Medulla oblongata (tissue), 1 donor: ENCODE results near the gene MCF2L.
A peak's percentile ranks its signal among the peaks of the same experiment; 100 is the strongest.

Experiments used
- DNase-seq: peaks from one replicate; pipeline ENCODE4 v3.0.0-alpha.2; 2015; ENCODE audit errors: extremely low spot score

MCF2L gene

DNA sequence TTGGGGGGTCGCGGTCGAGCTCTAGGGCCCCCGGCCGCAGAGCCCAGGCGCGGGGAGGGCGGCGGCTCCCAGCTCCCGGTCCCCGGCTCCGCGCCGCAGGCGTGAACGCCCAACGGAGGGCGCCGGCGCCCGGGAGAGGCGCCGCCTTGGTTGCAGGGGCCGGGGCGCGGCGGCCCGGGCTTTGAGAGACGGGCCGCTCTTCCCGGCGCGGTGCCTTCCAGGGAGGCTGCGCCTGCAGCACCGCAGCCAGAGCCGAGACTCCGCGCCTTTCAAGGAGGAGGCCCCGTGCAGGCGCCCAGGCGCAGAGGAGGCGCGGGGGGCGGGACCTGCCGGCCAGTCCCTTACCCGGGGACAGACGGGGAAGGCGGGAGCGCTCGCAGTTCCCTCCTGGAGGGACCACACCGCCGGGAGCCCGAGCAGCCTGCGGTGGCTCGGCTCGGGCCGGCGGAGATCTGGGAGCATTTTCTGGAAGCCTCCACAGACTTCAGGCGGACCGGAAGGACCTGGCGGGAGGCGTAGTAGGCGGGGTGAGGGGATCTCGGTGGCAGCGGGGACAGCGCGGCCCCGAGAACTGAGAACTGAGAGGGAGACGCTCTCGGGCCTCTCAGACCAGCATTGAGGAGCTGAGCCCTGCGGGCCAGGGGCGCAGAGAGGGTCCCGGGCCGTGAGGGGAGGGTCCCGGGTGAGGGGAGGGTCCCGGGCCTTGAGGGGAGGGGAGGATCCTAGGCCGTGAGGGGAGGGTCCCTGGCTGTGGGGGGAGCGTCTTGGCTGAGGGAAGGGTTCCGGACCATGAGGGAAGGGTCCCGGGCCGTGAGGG is 25.5 kb upstream of the MCF2L start:
- peak; percentile 28 for DNase-seq

DNA sequence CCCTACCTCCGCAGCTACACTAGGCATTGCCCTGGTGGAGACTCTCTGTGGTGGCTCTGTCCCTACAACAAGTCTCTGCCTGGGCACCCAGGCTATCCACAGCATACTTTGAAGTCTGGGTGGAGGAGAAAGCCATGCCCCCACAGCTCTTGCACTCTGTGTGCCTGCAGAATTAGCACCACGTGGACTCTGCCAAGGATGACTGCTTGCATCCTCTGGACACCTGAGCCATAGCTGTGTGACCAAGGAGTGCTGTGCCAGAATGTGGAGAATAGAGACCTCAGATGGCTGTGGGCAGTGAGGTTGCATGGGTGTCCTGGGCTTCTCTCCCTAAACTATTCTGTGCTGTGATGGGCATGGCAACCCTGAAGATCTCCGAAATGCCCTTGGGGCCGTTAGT is 21.2 kb upstream of the MCF2L start:
- DNase-seq, result no peak

DNA sequence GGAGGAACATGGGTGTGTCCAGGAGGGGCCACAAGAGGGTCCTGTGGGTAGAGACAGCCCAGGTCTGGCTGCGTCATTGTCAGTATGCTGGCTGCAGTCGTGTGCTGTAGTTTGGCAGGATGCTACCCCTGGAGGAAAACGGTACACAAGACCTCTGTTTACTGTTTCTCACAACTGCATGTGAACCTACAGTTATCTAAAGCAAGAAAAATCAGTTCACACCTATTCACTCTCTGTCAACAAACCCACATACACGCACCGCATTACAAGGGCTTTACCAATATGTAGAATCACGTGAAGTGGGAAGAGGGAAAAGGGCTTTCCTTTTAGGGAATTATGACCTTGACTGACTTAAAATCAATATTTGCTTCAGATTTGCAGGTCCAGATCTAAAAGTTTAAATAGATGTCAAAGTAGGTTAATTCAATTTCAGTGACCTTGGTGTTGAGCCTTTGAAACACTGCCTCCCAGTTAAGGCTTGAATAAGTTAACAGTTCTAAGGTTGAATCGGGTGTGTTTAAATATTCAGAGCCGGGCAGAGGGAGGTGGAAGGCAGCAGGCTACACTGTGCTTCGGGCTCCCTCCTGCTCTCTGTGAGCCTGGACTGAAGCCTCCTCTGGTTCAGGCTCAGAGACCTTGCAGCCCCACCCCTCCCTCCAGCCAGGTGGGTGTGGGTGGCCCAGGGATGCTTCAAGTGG is 17.2 kb upstream of the MCF2L start:
- no peak for DNase-seq

DNA sequence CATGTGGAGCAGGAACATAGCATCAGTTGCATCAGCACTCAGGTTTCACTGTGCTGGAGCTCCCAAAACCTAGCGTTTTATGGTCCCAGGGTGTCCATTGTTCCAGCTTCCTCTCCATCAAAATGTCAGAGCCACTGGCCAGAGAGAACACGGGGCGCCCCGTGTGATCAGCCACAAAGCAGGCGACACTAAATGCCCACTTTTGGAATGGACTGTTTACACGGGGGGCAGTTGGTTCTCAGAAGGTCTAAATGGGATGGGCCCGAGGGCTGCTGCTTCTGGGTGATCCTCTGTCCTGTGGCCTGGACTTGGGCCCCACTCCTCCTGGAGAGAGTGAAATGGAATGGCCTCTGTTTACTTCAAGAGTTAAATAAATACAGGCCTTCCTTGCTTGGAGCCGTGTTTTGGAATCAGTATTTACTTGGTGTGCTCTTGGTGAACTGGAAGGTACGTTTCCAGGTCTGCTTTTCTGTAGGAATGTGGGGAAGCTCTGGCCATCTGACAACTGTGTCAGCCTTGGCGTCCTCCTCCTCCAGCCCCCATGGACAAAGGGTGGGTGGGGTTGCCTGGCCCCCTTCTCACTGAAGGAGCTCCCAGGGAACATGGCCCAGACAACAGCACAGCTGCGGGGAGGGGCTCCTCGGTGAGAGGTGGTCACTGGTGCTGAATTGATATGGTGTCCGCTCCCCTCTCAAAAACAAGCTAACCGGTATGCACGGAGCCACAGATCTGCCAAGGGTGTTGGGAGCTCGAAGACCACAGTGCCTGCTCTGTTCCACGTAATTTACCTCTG is 16.1 kb upstream of the MCF2L start:
- no peak for DNase-seq

DNA sequence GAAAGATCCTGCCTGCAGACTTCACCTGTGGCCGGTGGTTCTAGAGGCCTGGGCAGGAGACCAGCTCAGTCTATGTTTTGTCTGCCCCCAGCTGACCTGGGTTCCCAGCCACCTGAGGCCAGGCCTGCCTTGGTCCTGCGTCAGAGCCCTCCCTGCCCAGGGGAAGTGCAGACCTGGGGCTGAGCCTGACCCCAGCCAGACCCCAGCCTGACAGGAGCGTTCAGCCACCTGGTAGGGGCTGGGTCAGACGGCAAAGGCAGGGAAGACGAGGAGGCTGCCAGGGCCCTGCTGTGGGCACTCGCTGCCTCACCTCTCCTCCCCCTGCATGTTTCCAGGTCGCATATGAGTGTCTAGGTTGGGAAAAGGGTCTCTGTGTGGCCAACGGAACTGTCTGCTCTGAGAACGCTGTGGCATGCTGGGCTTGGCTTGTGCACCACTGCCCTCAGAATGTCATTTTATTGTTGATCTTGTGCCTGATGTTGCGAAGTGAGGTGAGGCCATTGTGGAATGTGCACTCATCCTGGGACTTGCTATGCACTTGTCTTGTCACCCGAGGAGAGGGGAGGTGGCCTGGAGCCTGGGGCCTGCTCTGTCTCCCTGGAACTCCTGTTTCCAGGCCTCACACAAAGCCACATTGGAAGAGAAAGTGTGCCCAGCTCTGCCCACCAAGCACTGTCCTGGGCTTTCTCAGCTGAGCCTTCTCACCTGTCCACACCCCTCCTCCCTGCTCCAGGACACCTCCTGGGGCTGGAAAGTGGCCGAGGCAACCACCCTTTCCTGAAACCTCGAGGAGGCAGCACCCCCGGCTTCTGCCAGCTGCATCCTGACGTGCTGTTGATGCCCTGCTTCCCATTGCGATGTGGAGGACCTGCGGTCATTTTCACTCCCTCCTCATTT is 15.2 kb upstream of the MCF2L start:
- DNase-seq, result no peak

DNA sequence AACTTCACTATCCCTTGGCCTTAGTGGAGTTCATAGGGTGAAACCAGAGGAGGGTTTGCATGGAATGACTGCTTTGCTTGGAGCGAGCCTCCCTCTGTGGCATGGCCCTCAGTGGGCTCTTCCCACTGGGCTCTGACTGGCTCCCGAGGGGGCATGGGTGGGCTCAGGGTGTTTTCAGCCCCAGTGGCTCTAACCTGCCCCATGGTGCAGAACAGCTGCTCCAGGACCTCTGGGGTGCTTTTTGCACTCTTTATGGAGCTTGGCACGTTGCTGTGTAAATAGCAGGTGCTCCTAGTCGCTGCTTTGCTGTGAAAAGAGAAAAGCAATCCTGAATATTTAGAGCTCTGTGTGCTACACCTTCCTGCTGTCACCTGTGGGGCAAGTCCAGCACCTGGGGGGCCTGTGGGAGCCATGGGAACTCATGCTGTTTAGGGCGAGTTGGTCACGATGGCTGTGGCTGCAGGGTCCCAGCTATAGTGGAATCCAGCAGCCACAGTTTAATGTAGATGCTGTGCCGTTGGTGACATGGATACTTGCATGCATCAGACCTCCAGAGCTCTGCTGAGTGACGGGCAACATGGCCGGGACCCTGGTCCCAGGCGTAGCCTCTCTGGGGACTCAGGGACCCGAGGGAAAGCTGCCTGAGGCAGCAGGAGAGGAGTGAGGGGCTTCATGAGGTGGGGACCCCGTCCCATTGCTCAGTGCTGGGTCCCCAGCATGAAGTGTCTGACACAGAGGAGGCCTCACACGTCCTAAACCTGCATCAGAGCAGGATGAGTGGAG is 14.3 kb upstream of the MCF2L start:
- no peak for DNase-seq

DNA sequence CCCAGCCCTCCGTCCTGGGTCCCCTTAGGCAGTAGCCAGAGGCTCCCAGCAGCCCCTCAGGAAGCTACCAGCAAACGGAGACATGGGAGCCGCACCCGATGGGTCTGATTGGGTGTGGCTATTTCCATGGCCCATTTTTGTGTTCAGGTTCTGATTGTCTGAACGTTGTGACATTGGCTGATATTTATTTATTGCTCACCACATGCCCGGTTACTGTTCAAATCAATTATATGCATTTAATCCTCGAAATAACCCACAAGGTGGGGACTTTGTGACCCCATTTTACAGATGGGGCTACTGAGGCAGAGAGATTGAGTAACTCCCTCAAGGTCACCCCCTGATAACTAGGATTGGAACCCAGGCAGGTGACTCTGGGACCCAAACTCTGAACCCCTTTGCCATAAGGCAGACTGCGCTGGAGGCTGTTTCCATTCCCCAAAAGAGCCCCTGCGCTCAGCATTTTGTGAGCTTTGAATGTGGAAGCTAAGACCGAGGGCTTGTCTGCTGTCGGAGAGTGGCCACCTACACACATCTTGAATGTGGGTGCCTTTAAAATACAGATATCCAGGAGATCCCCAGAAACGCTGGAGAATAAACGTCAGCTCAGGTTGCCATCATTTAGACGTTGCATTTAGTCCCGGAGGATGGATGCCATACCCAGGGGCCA is 13.6 kb upstream of the MCF2L start:
- DNase-seq, result no peak

DNA sequence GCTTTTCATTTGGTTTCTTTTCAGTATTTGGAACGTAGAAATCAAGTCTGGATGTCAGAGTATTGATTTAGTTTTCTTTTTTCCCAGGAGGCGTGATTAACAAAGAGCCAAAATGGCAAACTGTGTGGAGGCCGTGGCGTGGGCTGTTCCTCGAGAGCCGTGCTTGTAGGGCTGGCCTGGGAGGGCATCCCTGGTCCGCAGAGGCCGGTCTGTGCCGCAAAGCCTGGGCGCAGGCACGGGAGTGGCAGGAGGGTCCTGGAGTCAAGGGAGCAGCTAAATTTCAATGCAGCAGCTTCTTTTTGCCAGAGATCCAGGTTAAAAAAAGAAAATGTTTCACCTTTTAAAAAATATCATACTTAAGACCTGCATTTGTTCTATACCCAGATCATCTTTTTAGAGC is 13.1 kb upstream of the MCF2L start:
- DNase-seq, result no peak

DNA sequence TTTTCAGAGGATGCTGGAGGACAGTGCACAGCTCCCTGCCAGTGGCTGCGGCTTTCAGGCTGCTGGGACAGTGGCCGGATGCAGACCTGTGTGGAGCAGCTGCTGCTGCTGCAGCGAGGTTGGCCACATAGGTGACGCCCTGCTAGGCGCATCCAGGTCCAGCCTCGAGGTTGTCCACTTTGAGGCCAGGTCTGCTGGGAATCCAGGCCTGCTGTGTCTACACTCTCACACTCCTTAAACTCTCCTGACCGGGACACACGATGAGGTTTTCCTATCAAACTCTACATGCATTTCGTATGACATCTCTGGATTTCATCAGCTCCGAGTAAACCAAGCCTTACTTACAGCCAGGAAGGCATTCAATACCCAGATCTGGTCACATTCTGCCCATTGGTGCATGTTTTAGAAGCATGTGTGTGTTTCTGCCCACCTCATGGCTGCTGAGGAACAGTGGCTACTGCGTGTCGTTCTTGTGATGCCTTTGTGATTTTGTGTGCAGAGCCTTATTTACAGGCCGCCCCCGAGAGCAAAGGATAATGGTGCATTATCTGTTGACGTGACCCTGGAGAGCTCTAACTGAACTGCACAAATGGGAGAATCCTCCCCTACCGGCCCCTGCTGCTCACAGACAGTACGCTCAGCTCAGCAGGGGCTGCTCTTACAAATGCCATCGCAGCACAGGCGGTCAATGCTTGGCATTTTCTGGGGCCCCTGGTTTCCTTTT is 12.3 kb upstream of the MCF2L start:
- no peak for DNase-seq

DNA sequence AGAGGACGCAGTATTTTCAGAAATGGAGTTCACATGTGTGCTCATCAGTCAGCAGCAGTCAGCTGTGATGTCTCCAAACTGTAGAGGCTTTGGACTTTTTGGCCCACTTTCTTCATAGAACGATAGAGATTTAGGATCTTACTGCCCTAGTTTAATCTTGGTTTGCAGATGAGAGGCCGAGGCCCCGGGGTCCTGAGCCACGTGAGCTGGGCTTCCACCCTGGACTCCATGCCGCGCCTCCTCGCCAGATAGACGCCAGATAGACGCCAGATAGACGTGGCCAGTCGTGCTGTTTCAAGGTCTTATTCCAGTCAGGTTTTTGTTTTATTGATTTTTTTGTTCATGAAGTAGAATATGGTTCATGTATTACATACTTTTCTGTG is 11.7 kb upstream of the MCF2L start:
- DNase-seq, result no peak

DNA sequence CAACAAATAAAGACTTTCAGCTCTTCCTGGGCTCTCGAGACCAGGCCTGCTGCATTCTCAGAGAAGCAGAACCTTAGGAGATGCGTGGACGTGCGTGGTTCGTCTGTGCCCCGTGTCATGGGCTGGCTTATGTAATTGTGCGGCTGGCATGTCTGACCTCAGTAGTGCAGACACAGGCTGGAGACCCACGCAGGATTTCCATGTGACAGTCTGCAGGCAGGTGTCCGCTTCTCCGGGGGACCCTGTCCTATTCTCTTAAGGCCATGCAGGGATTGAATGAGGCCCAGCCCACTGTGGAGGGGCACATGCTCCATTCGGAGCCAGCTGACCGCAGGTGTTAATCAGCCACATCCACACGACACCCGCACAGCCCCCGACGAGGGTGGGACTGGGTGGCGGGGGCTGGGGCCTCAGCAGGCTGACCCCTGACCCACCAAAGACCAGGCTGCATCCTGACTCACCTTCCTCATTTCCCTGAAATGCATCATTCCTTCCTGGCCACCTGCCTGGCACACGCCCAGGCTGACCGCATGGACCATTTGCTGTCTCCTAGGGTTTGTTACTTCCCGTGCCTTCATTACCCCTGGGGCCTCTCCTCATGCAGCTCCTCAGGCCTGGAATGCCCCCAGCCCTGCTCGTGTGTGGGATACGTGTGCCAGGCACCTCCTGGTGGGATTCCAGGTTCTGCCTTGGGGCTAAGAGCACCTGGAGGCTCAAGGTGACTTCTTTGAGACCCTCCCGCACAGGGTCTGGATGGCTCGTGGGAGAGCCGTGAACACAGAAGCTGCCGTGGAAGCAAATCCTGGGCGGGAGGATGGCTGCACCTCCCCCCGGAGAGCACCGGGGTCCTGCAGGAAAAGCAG is 10.7 kb upstream of the MCF2L start:
- no peak for DNase-seq

DNA sequence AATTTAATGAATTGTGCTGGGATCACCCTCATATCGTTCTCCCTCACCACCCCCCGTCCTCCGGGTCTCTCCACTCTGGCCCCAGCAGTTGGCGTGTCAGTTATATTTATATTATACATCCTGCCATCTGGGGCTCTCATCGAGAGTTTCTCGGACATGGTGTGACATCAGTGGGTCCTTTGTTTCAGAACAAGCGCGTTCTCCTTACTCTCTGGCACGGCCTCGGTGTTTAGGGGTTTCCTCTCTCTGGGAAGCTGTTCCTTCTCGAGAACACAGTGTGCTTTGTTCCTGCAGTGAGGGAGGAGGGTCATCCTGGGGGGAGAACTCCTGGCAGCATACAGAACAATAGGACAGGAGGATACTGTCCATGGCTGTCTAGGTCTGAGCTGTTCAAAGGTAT is 9.8 kb upstream of the MCF2L start:
- peak; percentile 80 for DNase-seq

DNA sequence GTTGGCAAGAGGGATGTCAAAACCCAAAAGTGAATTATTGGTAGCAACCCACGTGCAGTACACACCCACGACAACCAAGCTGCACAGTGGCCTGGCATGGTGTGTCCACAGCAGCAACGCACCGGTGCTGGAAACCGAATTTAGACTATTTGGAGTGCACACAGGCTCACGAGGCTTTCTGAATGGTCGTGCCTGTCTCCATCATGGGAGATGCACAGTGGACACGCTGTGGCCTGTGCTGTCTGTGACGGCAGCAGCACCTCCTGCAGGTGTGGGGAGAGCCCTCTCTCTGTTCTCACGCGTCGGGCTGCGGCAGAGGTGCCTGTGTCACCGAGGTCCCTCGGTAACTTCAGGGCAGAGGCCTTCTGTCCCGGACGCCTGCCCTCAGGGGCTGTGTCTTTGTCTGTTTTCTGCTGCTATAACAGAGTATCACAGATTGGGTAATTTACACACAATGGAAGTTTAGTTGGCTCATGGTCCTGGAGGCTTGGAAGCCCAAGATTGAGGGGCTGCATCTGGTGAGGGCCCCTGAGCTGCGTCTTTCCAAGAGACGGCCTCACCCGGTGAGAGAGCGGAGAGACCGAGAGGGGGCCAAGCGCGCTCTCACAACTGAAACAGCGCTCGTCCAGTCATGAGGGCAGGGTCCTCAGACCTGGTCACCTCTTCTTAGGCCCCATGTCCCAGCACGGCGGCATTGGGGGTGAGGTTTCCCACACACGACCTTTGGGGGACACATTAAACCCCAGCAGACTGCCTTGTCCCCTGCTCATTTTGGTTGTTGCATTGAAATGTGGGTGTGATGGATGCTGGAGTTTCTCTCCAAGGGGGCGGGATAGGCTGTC is 9.1 kb upstream of the MCF2L start:
- DNase-seq, result no peak

DNA sequence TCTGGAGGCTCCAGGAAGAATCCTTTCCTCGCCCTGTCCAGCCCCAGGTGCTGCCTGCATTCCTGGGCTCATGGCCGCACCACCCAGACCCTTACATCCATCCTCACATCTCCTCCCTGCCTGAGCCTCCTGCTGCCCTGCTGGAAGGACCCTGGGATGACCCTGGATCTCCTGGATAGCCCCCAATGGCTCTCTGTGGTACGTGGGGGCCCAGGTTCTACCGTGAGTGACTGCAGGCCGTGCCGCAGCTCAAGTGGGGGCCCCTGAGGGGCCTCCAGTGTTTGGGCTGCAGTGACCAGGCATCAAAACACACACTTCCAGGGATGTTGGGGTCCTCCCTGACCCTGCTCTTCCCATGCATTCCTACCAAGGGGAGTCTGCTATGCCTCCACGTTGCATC is 8.3 kb upstream of the MCF2L start:
- no peak for DNase-seq

DNA sequence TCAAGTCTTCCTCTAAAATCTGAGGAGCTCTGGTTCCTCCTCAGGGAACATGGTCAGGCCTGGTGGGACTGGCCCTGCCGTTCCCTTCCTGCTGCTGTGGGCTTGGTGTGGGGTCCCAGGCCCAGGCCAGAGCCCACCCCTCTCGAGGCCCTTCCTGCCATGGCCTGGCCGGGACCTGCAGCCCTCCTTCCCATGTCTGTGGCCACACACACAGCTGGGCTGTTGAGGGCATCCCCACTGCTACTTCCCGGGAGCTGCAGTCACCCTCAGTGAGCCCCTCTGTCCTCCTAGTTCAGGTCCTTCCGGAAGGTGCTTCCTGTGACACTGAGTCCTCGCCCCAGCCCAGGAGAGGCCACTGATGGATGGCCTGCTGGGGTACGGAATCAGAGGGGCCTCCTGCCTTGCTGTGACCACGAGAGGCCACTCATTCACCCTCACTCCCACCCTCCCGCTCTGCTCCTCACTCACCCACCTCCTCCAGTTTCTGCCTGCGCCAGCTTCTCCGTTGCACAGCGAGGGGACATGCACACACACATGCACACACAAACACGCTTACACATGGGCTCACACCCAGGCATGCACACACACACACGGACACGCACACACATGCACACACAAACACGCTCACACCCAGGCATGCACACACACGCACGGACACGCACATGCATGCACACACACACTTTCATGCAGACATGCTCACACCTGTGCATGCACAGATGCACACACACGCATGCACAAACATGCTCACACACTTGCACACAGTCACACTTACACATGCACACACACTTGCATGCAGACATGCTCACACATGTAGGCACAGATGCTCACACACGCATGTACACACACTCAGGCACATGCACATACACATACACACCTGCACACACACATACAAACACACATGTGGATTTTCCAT is 7.3 kb upstream of the MCF2L start:
- DNase-seq, result no peak

DNA sequence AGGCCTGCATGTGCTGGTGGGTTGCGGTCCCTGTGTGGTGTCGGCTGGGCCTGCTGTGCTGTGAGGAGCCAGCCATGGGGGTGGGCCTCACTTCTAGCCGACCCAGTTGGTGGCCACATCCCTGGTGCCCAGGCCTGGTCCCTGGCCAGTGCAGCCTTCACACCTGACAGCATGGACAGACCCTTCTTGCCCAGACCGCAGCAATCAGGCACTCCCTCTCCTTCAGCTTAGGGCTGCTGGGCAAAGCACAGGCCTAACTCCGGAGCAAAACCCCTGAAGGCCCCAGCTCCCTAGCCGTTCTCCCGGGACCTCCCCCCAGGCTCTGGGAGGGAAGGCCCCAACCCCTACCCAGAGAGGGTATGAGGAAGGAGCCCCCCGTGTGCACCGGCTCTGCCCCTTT is 6.6 kb upstream of the MCF2L start:
- no peak for DNase-seq
